Measurements from ENCODE around the gene PDE1A. TPM values are rescaled to one million over a fixed set of nuclear protein-coding genes. Genes with fewer than 3 reads are reported as not detected.

Gene PDE1A
- total RNA-seq, 4 donors from 2014 or later, result 0.75 to 8.1 (median 3.8) TPM

GRCh38 chr2:182207049-182207746 lies 219.6 kb downstream of the PDE1A start:
- intact Hi-C loops (cut with DNase I; ENCODE audit: low total_unique reads) (no loop called here), in situ Hi-C loops (cut with MboI; ENCODE audit: low pct_ligation_motif_present in 1 of 4, low pct_unique_long_range_greater_than_20kb in 1 of 4, low sequenced_read_pairs in 3 of 4) (no loop called here)
- WGBS, 2 donors (ENCODE audit: low coverage in 1 of 2), result 88 to 95% methylated on average over 4 to 5 of the region's 5 CpGs

DNA sequence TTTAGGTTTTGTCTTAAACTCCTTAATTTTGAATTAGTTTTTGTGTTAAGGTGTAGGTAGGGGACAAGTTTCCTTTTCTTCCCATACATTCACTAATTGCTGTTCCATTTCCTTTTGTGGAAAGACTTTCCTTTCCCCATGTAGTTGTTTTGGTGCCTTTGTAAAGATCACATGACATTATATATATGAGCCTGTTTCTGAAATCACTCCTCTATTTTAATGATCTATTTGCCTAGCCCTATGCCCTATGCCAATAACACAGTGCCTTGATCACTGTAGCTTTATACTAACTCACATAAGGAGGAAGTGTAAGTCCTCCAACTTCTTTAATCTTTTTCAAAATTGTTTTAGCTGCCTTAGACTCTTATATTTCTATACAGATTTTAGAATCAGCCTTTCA lies 229.3 kb downstream of the PDE1A start:
- Histone ChIP-seq H3K27ac (no peak overlapping the region), H3K9me3 (no peaks in the 10 kb centered on the region), H3K4me3 (no peak overlapping the region), H3K4me1 (no peaks in the 10 kb centered on the region), H3K36me3 (no peaks in the 10 kb centered on the region), H3K27me3 (no peaks in the 10 kb centered on the region)
- DNase-seq, result no peak
- intact Hi-C loops (cut with DNase I; ENCODE audit: low total_unique reads) (no loop called here), in situ Hi-C loops (cut with MboI; ENCODE audit: low pct_ligation_motif_present in 1 of 4, low pct_unique_long_range_greater_than_20kb in 1 of 4, low sequenced_read_pairs in 3 of 4) (loop anchor here in 2 of 4 donors (25.0 kb wide), 1 partner anchor 790 kb away; no protein-coding TSS in a partner anchor)
- TF ChIP-seq, protein P1, sequence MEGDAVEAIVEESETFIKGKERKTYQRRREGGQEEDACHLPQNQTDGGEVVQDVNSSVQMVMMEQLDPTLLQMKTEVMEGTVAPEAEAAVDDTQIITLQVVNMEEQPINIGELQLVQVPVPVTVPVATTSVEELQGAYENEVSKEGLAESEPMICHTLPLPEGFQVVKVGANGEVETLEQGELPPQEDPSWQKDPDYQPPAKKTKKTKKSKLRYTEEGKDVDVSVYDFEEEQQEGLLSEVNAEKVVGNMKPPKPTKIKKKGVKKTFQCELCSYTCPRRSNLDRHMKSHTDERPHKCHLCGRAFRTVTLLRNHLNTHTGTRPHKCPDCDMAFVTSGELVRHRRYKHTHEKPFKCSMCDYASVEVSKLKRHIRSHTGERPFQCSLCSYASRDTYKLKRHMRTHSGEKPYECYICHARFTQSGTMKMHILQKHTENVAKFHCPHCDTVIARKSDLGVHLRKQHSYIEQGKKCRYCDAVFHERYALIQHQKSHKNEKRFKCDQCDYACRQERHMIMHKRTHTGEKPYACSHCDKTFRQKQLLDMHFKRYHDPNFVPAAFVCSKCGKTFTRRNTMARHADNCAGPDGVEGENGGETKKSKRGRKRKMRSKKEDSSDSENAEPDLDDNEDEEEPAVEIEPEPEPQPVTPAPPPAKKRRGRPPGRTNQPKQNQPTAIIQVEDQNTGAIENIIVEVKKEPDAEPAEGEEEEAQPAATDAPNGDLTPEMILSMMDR (IDR thresholded peaks at IDR 0.05), result no peak
- no peak for TF ChIP-seq POLR2AphosphoS5 (IDR thresholded peaks at IDR 0.05)
- no peak for TF ChIP-seq EP300 (IDR thresholded peaks at IDR 0.05; ENCODE audit: low read depth)
- no peak for TF ChIP-seq POLR2A (IDR thresholded peaks at IDR 0.05)

More at GRCh38 chr2:182207049-182207746, 219.6 kb downstream of the PDE1A start:
- H3K27me3 ChIP-seq, result no peaks in the 10 kb centered on the region
- no peaks in the 10 kb centered on the region for H3K36me3 ChIP-seq
- H3K27ac ChIP-seq, result no peak overlapping the region
- H3K4me3 ChIP-seq, result no peak overlapping the region
- TF ChIP-seq, protein P1 (IDR thresholded peaks at IDR 0.05), result no peak
- TF ChIP-seq EP300 (IDR thresholded peaks at IDR 0.05; ENCODE audit: low read depth) (no peak), POLR2AphosphoS5 (IDR thresholded peaks at IDR 0.05) (no peak), POLR2A (IDR thresholded peaks at IDR 0.05) (no peak)
- no peaks in the 10 kb centered on the region for H3K4me1 ChIP-seq
- DNase-seq, result no peak
- H3K9me3 ChIP-seq, result no peaks in the 10 kb centered on the region

DNA sequence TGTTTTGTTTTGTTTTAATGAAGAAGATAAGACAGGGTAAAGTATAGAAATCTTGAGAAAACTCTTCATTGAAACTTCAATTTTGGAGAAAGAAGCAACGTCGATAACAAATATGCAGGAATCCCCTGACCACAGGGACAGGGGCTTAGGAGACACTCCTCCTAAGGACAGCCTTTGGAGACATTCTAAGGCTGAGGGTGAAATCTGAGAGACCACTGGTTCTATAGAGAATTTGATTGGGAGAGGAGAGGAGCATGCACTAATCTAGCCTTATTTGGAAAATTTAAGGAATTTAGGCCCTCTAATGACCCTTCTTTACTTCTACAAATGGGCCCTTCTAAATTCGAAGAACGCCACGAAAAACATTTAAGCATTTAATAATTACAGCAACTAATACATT lies 233.5 kb downstream of the PDE1A start:
- Histone ChIP-seq H3K27me3 (no peaks in the 10 kb centered on the region), H3K9me3 (no peaks in the 10 kb centered on the region), H3K4me1 (no peaks in the 10 kb centered on the region), H3K36me3 (no peaks in the 10 kb centered on the region), H3K27ac (no peak overlapping the region), H3K4me3 (no peak overlapping the region)
- 92 to 94% methylated on average over 3 to 5 of the region's 5 CpGs for whole genome bisulfite sequencing, 2 donors (ENCODE audit: low coverage in 1 of 2)
- intact Hi-C loops (cut with DNase I; ENCODE audit: low total_unique reads), result no loop called here
- no peak for DNase-seq
- in situ Hi-C loops (cut with MboI; ENCODE audit: low pct_ligation_motif_present in 1 of 4, low pct_unique_long_range_greater_than_20kb in 1 of 4, low sequenced_read_pairs in 3 of 4), result loop anchor here in 2 of 4 donors (25.0 kb wide), 1 partner anchor 794 kb away; no protein-coding TSS in a partner anchor
- no peak for TF ChIP-seq POLR2A (IDR thresholded peaks at IDR 0.05)
- TF ChIP-seq, protein P1 (IDR thresholded peaks at IDR 0.05), result no peak
- TF ChIP-seq EP300 (IDR thresholded peaks at IDR 0.05; ENCODE audit: low read depth), result no peak
- no peak for TF ChIP-seq POLR2AphosphoS5 (IDR thresholded peaks at IDR 0.05)

DNA sequence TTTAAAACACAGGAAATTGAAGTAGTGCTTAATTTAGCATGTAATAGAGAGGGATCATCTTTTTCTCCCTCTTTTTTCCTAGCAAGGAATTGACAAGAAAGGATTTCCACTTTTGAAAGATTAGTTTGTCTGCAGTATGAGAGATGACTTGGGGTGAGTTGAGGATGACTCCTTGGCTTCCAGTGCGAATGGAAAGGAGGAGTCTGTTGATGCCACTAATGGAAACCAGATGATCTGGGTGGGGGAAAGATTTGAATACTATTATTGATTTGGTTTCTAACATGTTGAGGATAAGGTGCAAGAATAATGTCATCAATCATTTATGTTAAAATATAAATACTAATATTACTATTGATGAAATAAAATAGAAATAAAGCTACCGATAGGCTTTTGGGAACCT lies 235.8 kb downstream of the PDE1A start:
- Histone ChIP-seq H3K27me3 (no peaks in the 10 kb centered on the region), H3K4me3 (no peak overlapping the region), H3K4me1 (no peaks in the 10 kb centered on the region), H3K27ac (no peak overlapping the region), H3K9me3 (no peaks in the 10 kb centered on the region), H3K36me3 (no peaks in the 10 kb centered on the region)
- DNase-seq, result no peak
- no peak for TF ChIP-seq EP300 (IDR thresholded peaks at IDR 0.05; ENCODE audit: low read depth)
- no peak for TF ChIP-seq POLR2AphosphoS5 (IDR thresholded peaks at IDR 0.05)
- TF ChIP-seq, protein P1 (IDR thresholded peaks at IDR 0.05), result no peak
- no peak for TF ChIP-seq POLR2A (IDR thresholded peaks at IDR 0.05)
- 85% methylated on average over 2 of the region's 2 CpGs for WGBS, 2 donors (ENCODE audit: low coverage in 1 of 2)
- intact Hi-C loops (cut with DNase I; ENCODE audit: low total_unique reads) (no loop called here), in situ Hi-C loops (cut with MboI; ENCODE audit: low pct_ligation_motif_present in 1 of 4, low pct_unique_long_range_greater_than_20kb in 1 of 4, low sequenced_read_pairs in 3 of 4) (loop anchor here in 2 of 4 donors (25.0 kb wide), 1 partner anchor 796 kb away; no protein-coding TSS in a partner anchor)
